Measurements from ENCODE around the gene BRI3BP. TPM values are rescaled to one million over a fixed set of nuclear protein-coding genes. Genes with fewer than 3 reads are reported as not detected.

The BRI3BP gene
- total RNA-seq, 6 experiments from 2014 or later = 4.7 to 11.4 (median 6.7) TPM

GRCh38 chr12:125064492-125064891, 71.0 kb downstream of the BRI3BP start:
- H3K27ac ChIP-seq = no peak overlapping the region
- H3K4me1 ChIP-seq = peaks cover 0 to 7% (median 0%) of the 10 kb centered on the region in 4 donors
- H3K4me3 ChIP-seq = peak overlapping the region in 2 of 3 donors; percentile 52 to 81
- intact Hi-C loops (cut with DNase I) = no loop called here
- H3K9me3 ChIP-seq = no peaks in the 10 kb centered on the region
- no peaks in the 10 kb centered on the region for H3K36me3 ChIP-seq
- 66% methylated on average over 4 of the region's 5 CpGs for WGBS (ENCODE audit: insufficient coverage, low coverage, low lambda C conversion rate, missing lambda C conversion rate)
- no peaks in the 10 kb centered on the region for H3K27me3 ChIP-seq
- DNase-seq (no peak), ATAC-seq (no peak)
- TF ChIP-seq, protein P1, sequence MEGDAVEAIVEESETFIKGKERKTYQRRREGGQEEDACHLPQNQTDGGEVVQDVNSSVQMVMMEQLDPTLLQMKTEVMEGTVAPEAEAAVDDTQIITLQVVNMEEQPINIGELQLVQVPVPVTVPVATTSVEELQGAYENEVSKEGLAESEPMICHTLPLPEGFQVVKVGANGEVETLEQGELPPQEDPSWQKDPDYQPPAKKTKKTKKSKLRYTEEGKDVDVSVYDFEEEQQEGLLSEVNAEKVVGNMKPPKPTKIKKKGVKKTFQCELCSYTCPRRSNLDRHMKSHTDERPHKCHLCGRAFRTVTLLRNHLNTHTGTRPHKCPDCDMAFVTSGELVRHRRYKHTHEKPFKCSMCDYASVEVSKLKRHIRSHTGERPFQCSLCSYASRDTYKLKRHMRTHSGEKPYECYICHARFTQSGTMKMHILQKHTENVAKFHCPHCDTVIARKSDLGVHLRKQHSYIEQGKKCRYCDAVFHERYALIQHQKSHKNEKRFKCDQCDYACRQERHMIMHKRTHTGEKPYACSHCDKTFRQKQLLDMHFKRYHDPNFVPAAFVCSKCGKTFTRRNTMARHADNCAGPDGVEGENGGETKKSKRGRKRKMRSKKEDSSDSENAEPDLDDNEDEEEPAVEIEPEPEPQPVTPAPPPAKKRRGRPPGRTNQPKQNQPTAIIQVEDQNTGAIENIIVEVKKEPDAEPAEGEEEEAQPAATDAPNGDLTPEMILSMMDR (IDR thresholded peaks at IDR 0.05) = no peak
- TF ChIP-seq POLR2A (IDR thresholded peaks at IDR 0.05) = no peak

DNA sequence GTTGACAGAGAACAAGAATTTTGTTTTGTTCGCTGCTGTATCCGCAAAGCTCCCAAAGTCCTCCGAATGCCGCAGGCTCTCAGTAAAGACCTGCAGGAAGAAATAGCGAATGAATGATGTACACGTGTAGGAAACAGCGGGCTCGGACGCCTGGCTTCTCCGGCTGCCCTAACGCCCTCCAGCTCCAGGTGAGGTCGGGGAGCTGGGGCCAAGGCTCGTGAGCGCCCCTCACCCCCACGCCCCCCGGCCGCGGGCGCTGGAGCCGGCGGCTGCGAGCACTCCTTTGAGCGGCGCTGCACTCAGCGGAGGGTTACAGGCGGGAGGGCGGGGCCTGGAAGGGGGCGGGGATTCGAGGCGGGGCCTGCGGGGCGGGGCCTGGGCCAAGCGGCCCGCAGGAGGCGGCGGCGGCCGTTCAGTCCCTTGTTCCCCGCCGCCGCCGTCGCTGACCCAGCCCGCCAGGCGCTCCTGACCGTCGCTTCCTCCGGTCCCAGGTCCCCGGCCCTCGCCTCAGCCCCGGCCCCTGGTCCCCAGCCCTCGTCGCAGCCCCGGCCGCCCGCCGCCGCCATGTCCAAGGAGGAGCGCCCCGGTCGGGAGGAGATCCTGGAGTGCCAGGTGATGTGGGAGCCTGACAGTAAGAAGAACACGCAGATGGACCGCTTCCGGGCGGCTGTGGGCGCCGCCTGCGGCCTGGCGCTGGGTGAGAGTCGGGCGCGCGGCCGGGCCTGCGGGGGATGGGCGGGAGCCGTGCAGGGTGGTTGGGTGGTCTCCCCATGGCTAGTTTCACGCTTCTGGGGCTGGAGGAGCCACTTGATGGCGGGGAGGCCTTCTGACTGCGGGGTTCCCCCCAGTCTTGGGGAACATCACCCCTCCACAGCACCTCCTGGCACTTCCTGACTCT, 71.8 kb downstream of the BRI3BP start, which contains the start of gene AACS:
AACS (plus strand) TSS at position 415 of the 898 bp plus-strand sequence; CDS start at position 565, 150 bp downstream.
- TF ChIP-seq, protein P1 (IDR thresholded peaks at IDR 0.05) = no peak
- TF ChIP-seq POLR2A (IDR thresholded peaks at IDR 0.05) = peak; percentile 64
- ATAC-seq (peak; percentile 98 to 100 (median 99)), DNase-seq (peak; percentile 84 to 87 (median 85))
- intact Hi-C loops (cut with DNase I) = no loop called here
- Histone ChIP-seq H3K27me3 (no peaks in the 10 kb centered on the region), H3K9me3 (no peaks in the 10 kb centered on the region), H3K36me3 (no peaks in the 10 kb centered on the region), H3K4me3 (peak within 1 kb of the TSS; percentile 52 to 81 (median 71)), H3K4me1 (peaks cover 0 to 7% (median 0%) of the 10 kb centered on the region in 4 donors), H3K27ac (peak within 1 kb of the TSS in 1 of 3 donors; percentile 19)
- 0% methylated on average over 43 of the region's 80 CpGs for WGBS (ENCODE audit: insufficient coverage, low coverage, low lambda C conversion rate, missing lambda C conversion rate)

DNA sequence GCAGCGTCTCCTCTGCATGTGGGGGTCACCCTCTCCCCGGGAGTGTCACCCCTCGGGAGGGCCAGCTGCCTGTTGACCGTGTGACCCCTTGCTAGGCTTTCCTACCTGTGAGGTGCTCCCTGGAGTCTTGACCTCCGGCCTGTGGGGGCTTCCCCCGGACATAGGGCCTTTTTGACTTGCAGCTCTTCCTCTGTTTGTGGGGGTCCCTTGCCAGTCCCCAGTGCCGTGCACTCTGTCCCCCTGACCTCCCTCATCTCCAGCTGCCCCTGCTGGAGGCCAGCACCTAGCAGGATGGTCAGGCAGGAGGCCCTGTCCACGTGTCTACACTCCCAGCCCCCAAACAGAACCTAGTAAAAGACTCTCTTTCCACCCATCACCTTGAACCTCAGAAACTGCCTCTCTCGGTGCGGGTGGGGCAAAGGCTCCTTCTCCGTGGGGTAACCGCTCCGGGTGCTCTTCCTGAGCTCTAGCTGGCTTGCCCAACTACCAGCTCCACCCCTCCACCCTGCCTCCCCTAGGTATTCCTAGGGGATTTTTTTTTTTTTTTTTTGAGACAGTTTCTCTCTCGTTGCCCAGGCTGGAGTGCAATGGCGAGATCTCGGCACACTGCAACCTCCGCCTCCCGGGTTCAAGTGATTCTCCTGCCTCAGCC, 72.6 kb downstream of the BRI3BP start:
- peak overlapping the region; percentile 52 to 81 (median 71) for H3K4me3 ChIP-seq
- ATAC-seq = peak in 1 of 4 donors; percentile 2
- WGBS (ENCODE audit: insufficient coverage, low coverage, low lambda C conversion rate, missing lambda C conversion rate) = 66% methylated on average over 12 of the region's 18 CpGs
- no peak for DNase-seq
- H3K36me3 ChIP-seq = no peaks in the 10 kb centered on the region
- H3K27me3 ChIP-seq = no peaks in the 10 kb centered on the region
- peaks cover 0 to 7% (median 0%) of the 10 kb centered on the region in 4 donors for H3K4me1 ChIP-seq
- intact Hi-C loops (cut with DNase I) = no loop called here
- no peak overlapping the region for H3K27ac ChIP-seq
- no peaks in the 10 kb centered on the region for H3K9me3 ChIP-seq
- no peak for TF ChIP-seq POLR2A (IDR thresholded peaks at IDR 0.05)
- TF ChIP-seq, protein P1 (IDR thresholded peaks at IDR 0.05) = no peak

DNA sequence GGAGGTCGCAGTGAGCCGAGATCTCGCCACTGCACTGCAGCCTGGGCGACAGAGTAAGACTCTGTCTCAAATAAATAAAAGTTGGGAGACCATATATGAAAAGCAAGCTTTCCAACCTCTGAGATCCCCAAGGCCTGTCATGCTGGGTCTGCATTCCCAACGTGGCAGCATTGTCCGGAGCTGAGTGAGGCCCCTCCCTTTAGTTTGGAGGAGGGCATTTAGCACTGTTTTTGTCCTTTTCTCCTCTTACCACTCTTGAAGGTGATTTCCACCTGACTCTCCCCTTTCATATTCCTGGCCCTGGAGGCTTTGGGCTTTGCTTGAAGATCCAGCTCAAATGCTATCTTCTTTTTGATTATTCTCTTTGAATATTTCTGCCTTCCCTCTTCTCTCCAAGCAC, 74.9 kb downstream of the BRI3BP start:
- Histone ChIP-seq H3K4me1 (peaks cover 0 to 7% (median 0%) of the 10 kb centered on the region in 4 donors), H3K9me3 (no peaks in the 10 kb centered on the region), H3K4me3 (no peak overlapping the region), H3K27me3 (no peaks in the 10 kb centered on the region), H3K36me3 (no peaks in the 10 kb centered on the region), H3K27ac (no peak overlapping the region)
- intact Hi-C loops (cut with DNase I) = no loop called here
- WGBS (ENCODE audit: insufficient coverage, low coverage, low lambda C conversion rate, missing lambda C conversion rate) = 83% methylated on average over 3 of the region's 6 CpGs
- no peak for ATAC-seq
- no peak for TF ChIP-seq POLR2A (IDR thresholded peaks at IDR 0.05)
- TF ChIP-seq, protein P1 (IDR thresholded peaks at IDR 0.05) = no peak
- DNase-seq = no peak

All from right lobe of liver (tissue), 6 donors.